ENCODE data around the gene ZNF26.
"Not testable (repeated sequence)": the region's sequence is repeated elsewhere in the genome, so short reads cannot be mapped to it uniquely, and the experiment has no call there.

ZNF26 gene

GRCh38 chr12:132986001-132986884, at the start of gene ZNF26:
Gene ZNF26 (plus strand): TSS chr12:132986367. CDS start chr12:132986841, 474 bp downstream.
- H3K27ac ChIP-seq: peak within 1 kb of the TSS; percentile 74
- no peak for TF ChIP-seq CTCF (IDR thresholded peaks at IDR 0.05; ENCODE audit: low read depth, low read length)
- peaks cover 7% of the 10 kb centered on the region for H3K9me3 ChIP-seq (ENCODE audit: severe bottlenecking)

GRCh38 chr12:132936921-132937320, 49.2 kb upstream of the ZNF26 start:
- Histone ChIP-seq H3K36me3 (peaks cover 32% of the 10 kb centered on the region), H3K9me3 (ENCODE audit: severe bottlenecking) (peaks cover 31% of the 10 kb centered on the region)
- H3K4me3 ChIP-seq (ENCODE audit: low read depth, low read length); H3K27ac ChIP-seq; DNase-seq; H3K27me3 ChIP-seq (ENCODE audit: insufficient read depth, low read depth, severe bottlenecking): not testable (repeated sequence)

More at GRCh38 chr12:132986001-132986884, at the start of gene ZNF26:
- Histone ChIP-seq H3K4me3 (ENCODE audit: low read depth, low read length) (peak within 1 kb of the TSS; percentile 97), H3K27me3 (ENCODE audit: insufficient read depth, low read depth, severe bottlenecking) (no peaks in the 10 kb centered on the region), H3K36me3 (peaks cover 28% of the 10 kb centered on the region)
- DNase-seq: peak; percentile 94

GRCh38 chr12:132937476-132937875, 48.7 kb upstream of the ZNF26 start:
- no peak overlapping the region for H3K4me3 ChIP-seq (ENCODE audit: low read depth, low read length)
- H3K27me3 ChIP-seq (ENCODE audit: insufficient read depth, low read depth, severe bottlenecking): no peaks in the 10 kb centered on the region
- H3K27ac ChIP-seq: no peak overlapping the region
- no peak for TF ChIP-seq CTCF (IDR thresholded peaks at IDR 0.05; ENCODE audit: low read depth, low read length)
- DNase-seq: no peak
- H3K36me3 ChIP-seq: peaks cover 33% of the 10 kb centered on the region
- H3K9me3 ChIP-seq (ENCODE audit: severe bottlenecking): peaks cover 29% of the 10 kb centered on the region

- H3K27ac ChIP-seq; H3K4me3 ChIP-seq (ENCODE audit: low read depth, low read length); H3K27me3 ChIP-seq (ENCODE audit: insufficient read depth, low read depth, severe bottlenecking); DNase-seq: not testable (repeated sequence)
- H3K9me3 ChIP-seq (ENCODE audit: severe bottlenecking): peaks cover 27% of the 10 kb centered on the region
- H3K36me3 ChIP-seq: peaks cover 33% of the 10 kb centered on the region
Measured at GRCh38 chr12:132938807-132939206, 47.4 kb upstream of the ZNF26 start.

- Histone ChIP-seq H3K36me3 (peaks cover 44% of the 10 kb centered on the region), H3K27me3 (ENCODE audit: insufficient read depth, low read depth, severe bottlenecking) (no peaks in the 10 kb centered on the region), H3K4me3 (ENCODE audit: low read depth, low read length) (no peak overlapping the region), H3K27ac (no peak overlapping the region), H3K9me3 (ENCODE audit: severe bottlenecking) (peaks cover 25% of the 10 kb centered on the region)
- no peak for TF ChIP-seq CTCF (IDR thresholded peaks at IDR 0.05; ENCODE audit: low read depth, low read length)
- no peak for DNase-seq
Measured at GRCh38 chr12:132940071-132940719, 46.0 kb upstream of the ZNF26 start.

GRCh38 chr12:132941336-132941954, 44.7 kb upstream of the ZNF26 start:
- DNase-seq: no peak
- Histone ChIP-seq H3K9me3 (ENCODE audit: severe bottlenecking) (peaks cover 28% of the 10 kb centered on the region), H3K4me3 (ENCODE audit: low read depth, low read length) (no peak overlapping the region), H3K36me3 (peaks cover 52% of the 10 kb centered on the region), H3K27ac (no peak overlapping the region), H3K27me3 (ENCODE audit: insufficient read depth, low read depth, severe bottlenecking) (no peaks in the 10 kb centered on the region)
- no peak for TF ChIP-seq CTCF (IDR thresholded peaks at IDR 0.05; ENCODE audit: low read depth, low read length)
